Measurements from ENCODE around the gene LINGO1. TPM values are rescaled to one million over a fixed set of nuclear protein-coding genes. Genes with fewer than 3 reads are reported as not detected.

LINGO1 gene
- polyA plus RNA-seq, 1 of the 3 experiments (the other 2 are of a cell fraction) = 0.56 TPM

DNA sequence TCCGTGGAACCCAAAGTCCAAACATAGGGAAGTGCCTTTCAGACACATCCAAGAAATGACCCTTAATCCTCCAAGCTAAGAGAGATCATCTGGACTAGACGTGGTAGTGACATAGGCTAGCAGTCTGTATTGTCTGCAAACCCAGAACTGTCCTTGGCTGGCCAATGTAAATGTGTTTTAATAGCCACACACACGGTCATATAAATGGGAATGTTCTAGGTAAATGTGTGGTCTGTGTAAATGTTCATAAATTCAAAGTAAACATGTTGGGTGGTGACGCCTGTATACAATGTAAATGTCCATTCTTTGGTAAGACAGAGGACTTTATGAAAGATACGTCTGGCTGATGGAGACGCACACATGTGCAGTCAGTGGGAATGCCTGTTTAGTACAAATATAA is 16.3 kb upstream of the LINGO1 start:
- no peak overlapping the region for H3K4me3 ChIP-seq (ENCODE audit: low read depth in 2 of 2, low read length in 1 of 2)
- H3K36me3 ChIP-seq (replicated peaks in 1 of 2; ENCODE audit: control insufficient read depth in 1 of 2, insufficient read depth in 2 of 2, low read length in 1 of 2) = no peaks in the 10 kb centered on the region
- peaks cover 19% of the 10 kb centered on the region; the same call in 1 of the 2 replicates for H3K27me3 ChIP-seq (ENCODE audit: insufficient read depth)
- H3F3A ChIP-seq (replicated peaks; ENCODE audit: insufficient read depth) = no peaks in the 10 kb centered on the region
- no peak for TF ChIP-seq RCOR1 (IDR thresholded peaks at IDR 0.05; ENCODE audit: low read length)
- TF ChIP-seq, protein P1, sequence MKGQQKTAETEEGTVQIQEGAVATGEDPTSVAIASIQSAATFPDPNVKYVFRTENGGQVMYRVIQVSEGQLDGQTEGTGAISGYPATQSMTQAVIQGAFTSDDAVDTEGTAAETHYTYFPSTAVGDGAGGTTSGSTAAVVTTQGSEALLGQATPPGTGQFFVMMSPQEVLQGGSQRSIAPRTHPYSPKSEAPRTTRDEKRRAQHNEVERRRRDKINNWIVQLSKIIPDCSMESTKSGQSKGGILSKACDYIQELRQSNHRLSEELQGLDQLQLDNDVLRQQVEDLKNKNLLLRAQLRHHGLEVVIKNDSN (IDR thresholded peaks at IDR 0.05; ENCODE audit: borderline replicate concordance, low read depth) = no peak
- TF ChIP-seq, protein P2, sequence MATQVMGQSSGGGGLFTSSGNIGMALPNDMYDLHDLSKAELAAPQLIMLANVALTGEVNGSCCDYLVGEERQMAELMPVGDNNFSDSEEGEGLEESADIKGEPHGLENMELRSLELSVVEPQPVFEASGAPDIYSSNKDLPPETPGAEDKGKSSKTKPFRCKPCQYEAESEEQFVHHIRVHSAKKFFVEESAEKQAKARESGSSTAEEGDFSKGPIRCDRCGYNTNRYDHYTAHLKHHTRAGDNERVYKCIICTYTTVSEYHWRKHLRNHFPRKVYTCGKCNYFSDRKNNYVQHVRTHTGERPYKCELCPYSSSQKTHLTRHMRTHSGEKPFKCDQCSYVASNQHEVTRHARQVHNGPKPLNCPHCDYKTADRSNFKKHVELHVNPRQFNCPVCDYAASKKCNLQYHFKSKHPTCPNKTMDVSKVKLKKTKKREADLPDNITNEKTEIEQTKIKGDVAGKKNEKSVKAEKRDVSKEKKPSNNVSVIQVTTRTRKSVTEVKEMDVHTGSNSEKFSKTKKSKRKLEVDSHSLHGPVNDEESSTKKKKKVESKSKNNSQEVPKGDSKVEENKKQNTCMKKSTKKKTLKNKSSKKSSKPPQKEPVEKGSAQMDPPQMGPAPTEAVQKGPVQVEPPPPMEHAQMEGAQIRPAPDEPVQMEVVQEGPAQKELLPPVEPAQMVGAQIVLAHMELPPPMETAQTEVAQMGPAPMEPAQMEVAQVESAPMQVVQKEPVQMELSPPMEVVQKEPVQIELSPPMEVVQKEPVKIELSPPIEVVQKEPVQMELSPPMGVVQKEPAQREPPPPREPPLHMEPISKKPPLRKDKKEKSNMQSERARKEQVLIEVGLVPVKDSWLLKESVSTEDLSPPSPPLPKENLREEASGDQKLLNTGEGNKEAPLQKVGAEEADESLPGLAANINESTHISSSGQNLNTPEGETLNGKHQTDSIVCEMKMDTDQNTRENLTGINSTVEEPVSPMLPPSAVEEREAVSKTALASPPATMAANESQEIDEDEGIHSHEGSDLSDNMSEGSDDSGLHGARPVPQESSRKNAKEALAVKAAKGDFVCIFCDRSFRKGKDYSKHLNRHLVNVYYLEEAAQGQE (IDR thresholded peaks at IDR 0.05; ENCODE audit: low read depth, low read length) = no peak
- TF ChIP-seq, protein P3, sequence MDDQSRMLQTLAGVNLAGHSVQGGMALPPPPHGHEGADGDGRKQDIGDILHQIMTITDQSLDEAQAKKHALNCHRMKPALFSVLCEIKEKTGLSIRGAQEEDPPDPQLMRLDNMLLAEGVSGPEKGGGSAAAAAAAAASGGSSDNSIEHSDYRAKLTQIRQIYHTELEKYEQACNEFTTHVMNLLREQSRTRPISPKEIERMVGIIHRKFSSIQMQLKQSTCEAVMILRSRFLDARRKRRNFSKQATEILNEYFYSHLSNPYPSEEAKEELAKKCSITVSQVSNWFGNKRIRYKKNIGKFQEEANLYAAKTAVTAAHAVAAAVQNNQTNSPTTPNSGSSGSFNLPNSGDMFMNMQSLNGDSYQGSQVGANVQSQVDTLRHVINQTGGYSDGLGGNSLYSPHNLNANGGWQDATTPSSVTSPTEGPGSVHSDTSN (IDR thresholded peaks at IDR 0.05) = no peak
- no peak overlapping the region for H3K4me2 ChIP-seq
- H4K20me1 ChIP-seq (ENCODE audit: insufficient read depth) = no peaks in the 10 kb centered on the region
- peaks cover 0 to 9% of the 10 kb centered on the region in 2 experiments; a peak in 1 of 4 replicates for H3K4me1 ChIP-seq (ENCODE audit: control insufficient read depth in 1 of 2, insufficient read depth in 2 of 2, low read depth in 1 of 2, low read length in 1 of 2)
- 56% methylated on average over 6 of the region's 6 CpGs for WGBS (ENCODE audit: low lambda C conversion rate)
- no peaks in the 10 kb centered on the region for H3K79me2 ChIP-seq (ENCODE audit: insufficient read depth)
- no peak overlapping the region for H3K9ac ChIP-seq
- H3K27ac ChIP-seq (ENCODE audit: low read depth in 2 of 2, low read length in 1 of 2) = no peak overlapping the region
- CTCF ChIA-PET = interaction anchor here (1.2 to 9.7 kb wide), 5 partner anchors 11 to 172 kb away, joined by 3 to 117 read pairs (median 89); partner anchors contain the start of gene LINGO1
- no peak overlapping the region for H2AFZ ChIP-seq (ENCODE audit: low read depth)
- no peaks in the 10 kb centered on the region for H3K9me3 ChIP-seq
- POLR2A ChIA-PET = no interaction called here
- H3K9me2 ChIP-seq = no peaks in the 10 kb centered on the region
- no peak for DNase-seq

DNA sequence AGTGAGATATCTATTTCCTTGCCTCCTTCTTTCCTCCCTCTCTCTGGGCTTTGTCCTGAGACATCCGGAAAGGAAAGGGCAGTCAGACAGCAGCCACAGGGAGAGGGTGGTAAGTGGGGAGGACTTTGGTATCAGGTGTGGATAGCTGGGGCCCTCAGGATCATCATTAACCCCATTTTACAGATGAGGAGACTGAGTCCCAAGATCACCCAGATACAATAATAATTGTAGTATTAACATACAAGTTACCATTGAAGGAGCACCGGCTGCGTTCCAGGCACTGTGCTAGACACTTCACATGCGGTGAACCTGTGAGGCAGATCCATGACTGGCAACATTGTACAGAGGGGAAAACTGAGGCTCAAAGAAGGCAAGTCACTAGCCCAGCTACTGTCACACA is 15.2 kb upstream of the LINGO1 start:
- Histone ChIP-seq H3K9me2 (no peaks in the 10 kb centered on the region), H3K27me3 (ENCODE audit: insufficient read depth) (peaks cover 18% of the 10 kb centered on the region; the same call in 1 of the 2 replicates), H3K36me3 (replicated peaks in 1 of 2; ENCODE audit: control insufficient read depth in 1 of 2, insufficient read depth in 2 of 2, low read length in 1 of 2) (no peaks in the 10 kb centered on the region), H3K4me3 (ENCODE audit: low read depth in 2 of 2, low read length in 1 of 2) (no peak overlapping the region), H3K4me2 (no peak overlapping the region), H3K79me2 (ENCODE audit: insufficient read depth) (no peaks in the 10 kb centered on the region), H3K9me3 (no peaks in the 10 kb centered on the region), H3K9ac (no peak overlapping the region), H3F3A (replicated peaks; ENCODE audit: insufficient read depth) (no peaks in the 10 kb centered on the region), H2AFZ (ENCODE audit: low read depth) (no peak overlapping the region), H3K4me1 (ENCODE audit: control insufficient read depth in 1 of 2, insufficient read depth in 2 of 2, low read depth in 1 of 2, low read length in 1 of 2) (peaks cover 0 to 18% of the 10 kb centered on the region in 2 experiments; a peak in 1 of 4 replicates), H4K20me1 (ENCODE audit: insufficient read depth) (no peaks in the 10 kb centered on the region), H3K27ac (ENCODE audit: low read depth in 2 of 2, low read length in 1 of 2) (no peak overlapping the region)
- no peak for DNase-seq
- TF ChIP-seq YY1 (IDR thresholded peaks at IDR 0.05; ENCODE audit: low read depth) (no peak), CHD2 (IDR thresholded peaks at IDR 0.05; ENCODE audit: low read length, partially characterized antibody) (no peak), EZH2phosphoT487 (IDR thresholded peaks at IDR 0.05; ENCODE audit: borderline replicate concordance, low read depth) (no peak), RAD21 (IDR thresholded peaks at IDR 0.05; ENCODE audit: low read length) (no peak), SMC3 (IDR thresholded peaks at IDR 0.05; ENCODE audit: low read depth, low read length) (no peak)
- TF ChIP-seq, protein P4, sequence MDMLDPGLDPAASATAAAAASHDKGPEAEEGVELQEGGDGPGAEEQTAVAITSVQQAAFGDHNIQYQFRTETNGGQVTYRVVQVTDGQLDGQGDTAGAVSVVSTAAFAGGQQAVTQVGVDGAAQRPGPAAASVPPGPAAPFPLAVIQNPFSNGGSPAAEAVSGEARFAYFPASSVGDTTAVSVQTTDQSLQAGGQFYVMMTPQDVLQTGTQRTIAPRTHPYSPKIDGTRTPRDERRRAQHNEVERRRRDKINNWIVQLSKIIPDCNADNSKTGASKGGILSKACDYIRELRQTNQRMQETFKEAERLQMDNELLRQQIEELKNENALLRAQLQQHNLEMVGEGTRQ (IDR thresholded peaks at IDR 0.05; ENCODE audit: borderline replicate concordance, low read depth, low read length) = no peak
- 79% methylated on average over 4 of the region's 4 CpGs for WGBS (ENCODE audit: low lambda C conversion rate)
- POLR2A ChIA-PET = no interaction called here
- CTCF ChIA-PET = interaction anchor here (0.9 to 9.7 kb wide), 5 partner anchors 12 to 222 kb away, joined by 3 to 117 read pairs (median 89); partner anchors contain the start of gene LINGO1

Data from SK-N-SH (cell line).